ENCODE measurements around the gene NSDHL.
"Not testable (repeated sequence)": the region's sequence is repeated elsewhere in the genome, so short reads cannot be mapped to it uniquely, and the experiment has no call there.

Gene NSDHL

GRCh38 chrX:152904151-152905080 lies 73.6 kb downstream of the NSDHL start:
- H3K36me3 ChIP-seq, result no peaks in the 10 kb centered on the region
- H3K4me3 ChIP-seq, result no peak overlapping the region
- peak in 1 of 2 donors; percentile 27 for DNase-seq
- intact Hi-C loops (cut with DNase I; ENCODE audit: low total_unique reads), result no loop called here
- no peaks in the 10 kb centered on the region for H3K27me3 ChIP-seq
- peaks cover 0 to 5% (median 0%) of the 10 kb centered on the region in 4 donors for H3K4me1 ChIP-seq
- TF ChIP-seq CTCF (IDR thresholded peaks at IDR 0.05), result peak; percentile 43 to 49
- H3K9me3 ChIP-seq, result no peaks in the 10 kb centered on the region
- no peak overlapping the region for H3K27ac ChIP-seq

- TF ChIP-seq CTCF (IDR thresholded peaks at IDR 0.05), result no peak
- H3K27me3 ChIP-seq, result no peaks in the 10 kb centered on the region
- no peaks in the 10 kb centered on the region for H3K36me3 ChIP-seq
Measured at GRCh38 chrX:152905081-152905420, 74.2 kb downstream of the NSDHL start.

GRCh38 chrX:152907084-152907651 lies 76.3 kb downstream of the NSDHL start:
- Histone ChIP-seq H3K4me3 (no peak overlapping the region), H3K4me1 (no peaks in the 10 kb centered on the region), H3K27me3 (no peaks in the 10 kb centered on the region), H3K36me3 (no peaks in the 10 kb centered on the region), H3K9me3 (no peaks in the 10 kb centered on the region), H3K27ac (no peak overlapping the region)
- DNase-seq, result no peak
- intact Hi-C loops (cut with DNase I; ENCODE audit: low total_unique reads), result no loop called here
- no peak for TF ChIP-seq CTCF (IDR thresholded peaks at IDR 0.05)

More at GRCh38 chrX:152905081-152905420, 74.2 kb downstream of the NSDHL start:
- H3K4me3 ChIP-seq, result no peak overlapping the region
- DNase-seq, result no peak
- intact Hi-C loops (cut with DNase I; ENCODE audit: low total_unique reads), result no loop called here
- H3K4me1 ChIP-seq, result peaks cover 0 to 5% (median 0%) of the 10 kb centered on the region in 4 donors
- no peak overlapping the region for H3K27ac ChIP-seq
- H3K9me3 ChIP-seq, result no peaks in the 10 kb centered on the region

- no peak for DNase-seq
- Histone ChIP-seq H3K27me3 (no peaks in the 10 kb centered on the region), H3K36me3 (no peaks in the 10 kb centered on the region), H3K9me3 (no peaks in the 10 kb centered on the region), H3K4me3 (no peak overlapping the region), H3K27ac (no peak overlapping the region), H3K4me1 (no peaks in the 10 kb centered on the region)
- intact Hi-C loops (cut with DNase I; ENCODE audit: low total_unique reads), result no loop called here
- TF ChIP-seq CTCF (IDR thresholded peaks at IDR 0.05), result no peak
Measured at GRCh38 chrX:152908486-152908885, 77.6 kb downstream of the NSDHL start.

- DNase-seq; intact Hi-C loops (cut with DNase I; ENCODE audit: low total_unique reads); H3K9me3 ChIP-seq; H3K27me3 ChIP-seq; H3K4me1 ChIP-seq; H3K4me3 ChIP-seq; H3K27ac ChIP-seq; H3K36me3 ChIP-seq: not testable (repeated sequence)
Measured at GRCh38 chrX:152910018-152910417, 79.2 kb downstream of the NSDHL start.

GRCh38 chrX:152912106-152912505 lies 81.2 kb downstream of the NSDHL start:
- H3K4me3 ChIP-seq, result no peak overlapping the region
- no peaks in the 10 kb centered on the region for H3K36me3 ChIP-seq
- DNase-seq, result no peak
- no peaks in the 10 kb centered on the region for H3K27me3 ChIP-seq
- H3K27ac ChIP-seq, result no peak overlapping the region
- intact Hi-C loops (cut with DNase I; ENCODE audit: low total_unique reads), result no loop called here
- H3K9me3 ChIP-seq, result no peaks in the 10 kb centered on the region
- no peaks in the 10 kb centered on the region for H3K4me1 ChIP-seq
- no peak for TF ChIP-seq CTCF (IDR thresholded peaks at IDR 0.05)
